GM12873 (cell line): Measurements from ENCODE around the gene WDR37.

Experiments
- TF ChIP-seq, protein P1 (sequence below): IDR thresholded peaks from 2 replicates; pipeline ENCODE4 v1.5.1; 2012; ENCODE audit warnings: low read depth, mild to moderate bottlenecking, moderate library complexity, low read length, control low read depth; ENCODE audit not compliant: insufficient read depth; ENCODE audit errors: missing control alignments

The WDR37 gene

DNA sequence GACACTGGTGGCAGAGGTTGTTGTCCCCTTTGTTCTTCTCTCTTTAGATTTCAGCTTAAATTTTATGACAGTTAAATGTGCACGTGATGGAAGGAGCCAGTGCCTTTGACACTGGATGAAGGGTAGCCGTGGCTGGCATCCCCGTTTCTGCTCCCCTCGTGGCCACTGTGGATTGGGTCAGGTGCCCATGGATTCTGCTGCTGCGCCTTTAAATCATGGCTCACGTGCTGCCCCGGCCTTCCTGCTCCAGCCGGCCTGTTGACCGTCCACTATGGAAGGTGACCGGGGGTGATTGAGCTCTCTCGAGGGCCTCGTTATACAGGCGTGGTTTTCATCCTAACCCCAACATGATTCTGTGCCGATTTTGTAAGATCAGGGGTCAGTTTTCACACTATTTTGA, 34.5 kb downstream of the WDR37 start:
- TF ChIP-seq, protein P1, sequence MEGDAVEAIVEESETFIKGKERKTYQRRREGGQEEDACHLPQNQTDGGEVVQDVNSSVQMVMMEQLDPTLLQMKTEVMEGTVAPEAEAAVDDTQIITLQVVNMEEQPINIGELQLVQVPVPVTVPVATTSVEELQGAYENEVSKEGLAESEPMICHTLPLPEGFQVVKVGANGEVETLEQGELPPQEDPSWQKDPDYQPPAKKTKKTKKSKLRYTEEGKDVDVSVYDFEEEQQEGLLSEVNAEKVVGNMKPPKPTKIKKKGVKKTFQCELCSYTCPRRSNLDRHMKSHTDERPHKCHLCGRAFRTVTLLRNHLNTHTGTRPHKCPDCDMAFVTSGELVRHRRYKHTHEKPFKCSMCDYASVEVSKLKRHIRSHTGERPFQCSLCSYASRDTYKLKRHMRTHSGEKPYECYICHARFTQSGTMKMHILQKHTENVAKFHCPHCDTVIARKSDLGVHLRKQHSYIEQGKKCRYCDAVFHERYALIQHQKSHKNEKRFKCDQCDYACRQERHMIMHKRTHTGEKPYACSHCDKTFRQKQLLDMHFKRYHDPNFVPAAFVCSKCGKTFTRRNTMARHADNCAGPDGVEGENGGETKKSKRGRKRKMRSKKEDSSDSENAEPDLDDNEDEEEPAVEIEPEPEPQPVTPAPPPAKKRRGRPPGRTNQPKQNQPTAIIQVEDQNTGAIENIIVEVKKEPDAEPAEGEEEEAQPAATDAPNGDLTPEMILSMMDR, result no peak

DNA sequence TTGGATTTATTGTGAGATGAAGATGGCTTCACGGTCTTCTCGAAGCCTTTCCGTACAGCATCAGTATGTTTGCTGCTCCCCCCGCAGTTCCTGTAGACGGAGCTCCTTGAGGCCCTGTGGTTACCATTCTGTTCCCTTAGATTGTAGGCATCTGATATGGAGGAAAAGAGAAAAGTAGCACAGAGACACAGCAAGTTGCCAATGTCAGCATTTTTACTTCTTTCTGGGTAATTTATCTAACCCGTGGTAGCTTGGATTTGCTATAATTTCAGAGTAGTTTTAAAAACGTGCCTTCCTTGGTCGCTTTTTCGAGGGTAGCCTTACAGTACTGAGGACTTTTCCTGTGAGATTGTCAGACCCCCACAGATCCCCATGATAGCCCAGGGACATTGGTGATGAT, 37.5 kb downstream of the WDR37 start:
- TF ChIP-seq, protein P1, result no peak

DNA sequence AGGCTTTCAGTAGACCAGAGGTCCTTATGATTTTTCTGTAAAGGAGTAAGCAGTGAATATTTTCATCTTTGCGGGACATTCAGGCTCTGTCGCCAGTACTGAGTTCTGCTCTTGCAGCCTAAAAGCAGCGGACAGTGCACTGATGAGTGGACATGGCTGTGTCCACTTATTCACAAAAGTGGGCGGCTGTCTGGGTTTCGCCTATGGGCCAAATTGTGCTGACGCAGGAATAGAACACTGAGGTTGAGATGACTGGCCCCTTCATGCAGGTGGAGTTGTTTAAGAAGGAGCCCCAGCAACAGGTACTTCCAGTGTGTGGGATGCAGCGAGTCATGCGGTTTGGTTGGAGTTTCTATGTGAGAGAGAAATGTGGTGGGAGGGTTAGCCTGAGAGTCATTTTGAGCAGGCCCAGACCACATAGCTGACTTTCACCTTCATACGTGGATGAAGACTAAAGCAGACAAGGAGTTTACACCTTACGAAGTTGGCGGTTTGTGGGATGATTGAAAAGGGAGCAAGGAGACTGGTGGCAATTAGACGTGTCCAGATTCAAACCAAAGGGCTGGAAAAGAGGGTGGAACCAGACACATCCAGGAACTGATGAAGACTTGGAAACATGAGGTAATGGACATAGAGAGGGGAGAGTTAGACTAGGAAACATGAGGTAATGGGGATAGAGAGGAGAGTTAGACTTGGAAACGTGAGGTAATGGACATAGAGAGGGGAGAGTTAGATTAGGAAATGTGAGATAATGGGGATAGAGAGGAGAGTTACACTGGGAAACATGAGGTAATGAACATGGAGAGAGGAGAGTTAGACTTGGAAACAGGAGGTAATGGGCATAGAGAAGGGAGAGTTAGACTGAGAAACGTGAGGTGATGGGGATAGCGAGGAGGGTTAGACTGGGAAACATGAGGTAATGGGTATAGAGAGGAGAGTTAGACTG, 38.2 kb downstream of the WDR37 start:
- TF ChIP-seq, protein P1, result no peak

DNA sequence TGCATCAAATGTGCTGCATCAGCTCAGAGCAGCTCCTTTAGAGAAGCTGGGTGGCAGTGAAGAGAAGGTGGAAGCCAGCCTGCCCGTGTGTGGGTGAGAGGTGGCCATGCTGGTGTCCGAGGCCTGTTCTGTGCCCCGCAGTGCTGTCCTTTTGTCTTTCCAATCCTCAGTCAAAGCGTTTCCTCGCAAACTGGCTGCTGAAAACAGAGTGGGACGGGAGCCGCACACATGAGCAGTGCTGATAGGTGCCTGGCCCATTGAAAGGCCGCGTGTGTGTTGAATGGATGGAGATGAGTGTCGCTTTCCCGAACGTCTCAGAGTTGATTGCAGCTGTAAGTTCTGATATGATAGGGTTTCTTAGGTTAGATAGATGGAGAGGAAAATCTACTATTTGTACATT, 39.3 kb downstream of the WDR37 start:
- TF ChIP-seq, protein P1, result no peak

DNA sequence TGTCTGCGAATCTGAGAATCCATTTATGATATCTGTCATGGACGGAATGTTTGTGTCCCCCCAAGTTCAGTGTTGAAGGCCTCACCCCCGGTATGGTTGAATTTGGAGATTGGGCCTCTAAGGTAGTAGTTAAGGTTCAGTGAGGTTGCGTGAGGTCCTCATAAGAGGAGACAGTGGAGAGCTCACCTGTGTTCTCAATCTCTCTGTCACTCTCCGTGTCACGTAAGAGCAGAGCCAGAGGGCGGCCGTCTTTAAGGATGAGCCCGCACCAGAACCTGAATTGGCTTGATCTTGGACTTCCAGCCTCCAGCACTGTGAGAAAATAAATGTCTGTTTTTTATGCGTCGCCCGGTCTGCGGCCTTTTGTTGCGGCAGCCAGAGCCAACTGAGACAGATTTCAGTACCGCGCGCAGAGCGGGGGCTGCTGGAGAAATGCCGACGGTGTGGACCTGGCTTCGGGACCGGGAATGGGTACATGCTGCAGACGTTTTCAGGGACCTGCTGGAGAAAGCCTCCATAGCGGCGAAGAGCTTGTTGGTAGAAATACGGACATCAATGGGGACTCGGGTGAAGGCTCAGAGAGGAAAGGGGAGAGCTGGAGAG, 40.2 kb downstream of the WDR37 start:
- TF ChIP-seq, protein P1, result no peak

DNA sequence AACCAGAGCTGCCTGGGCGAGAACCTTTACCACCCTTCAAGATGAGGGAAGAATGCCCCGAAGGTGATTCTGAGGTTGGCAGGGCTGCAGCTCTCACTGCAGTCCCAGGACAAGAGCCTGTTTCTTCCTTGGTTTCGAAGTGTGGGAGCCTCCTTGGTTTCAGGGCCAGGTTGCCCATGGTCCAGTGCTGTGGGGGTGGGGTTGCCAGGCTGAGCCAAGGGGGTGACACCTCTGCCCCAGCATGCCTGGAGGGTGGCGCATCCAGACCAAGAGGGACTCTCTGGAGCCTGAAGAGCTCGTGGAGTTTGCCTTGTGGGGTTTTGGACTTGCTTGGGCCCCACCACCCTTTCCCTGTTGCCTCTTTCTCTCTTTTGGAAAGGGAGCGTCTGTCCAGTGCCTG, 41.3 kb downstream of the WDR37 start:
- TF ChIP-seq, protein P1, result no peak

DNA sequence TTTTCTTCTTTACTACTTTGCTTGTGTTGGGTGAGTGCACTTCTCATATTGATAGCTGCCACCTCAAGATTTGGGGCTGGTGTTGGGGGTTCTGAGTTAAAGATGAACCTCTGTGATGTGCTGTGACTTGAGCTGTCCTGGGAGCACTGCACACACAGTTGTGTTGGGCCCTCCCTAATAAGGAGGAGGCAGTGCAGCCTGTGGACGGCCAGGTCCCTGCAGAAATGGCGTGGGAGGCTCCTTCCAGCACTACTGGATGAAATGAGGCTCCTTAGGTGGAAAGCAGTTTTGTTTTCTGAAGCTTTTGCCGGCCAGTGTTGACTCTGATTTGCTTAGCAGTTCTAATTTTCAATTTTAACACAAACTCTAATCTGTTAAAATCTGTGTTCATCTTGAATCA, 44.0 kb downstream of the WDR37 start:
- TF ChIP-seq, protein P1, result no peak
